ENCODE measurements around the gene BCAS4.
"Not testable (repeated sequence)": the region's sequence is repeated elsewhere in the genome, so short reads cannot be mapped to it uniquely, and the experiment has no call there.

The BCAS4 gene

DNA sequence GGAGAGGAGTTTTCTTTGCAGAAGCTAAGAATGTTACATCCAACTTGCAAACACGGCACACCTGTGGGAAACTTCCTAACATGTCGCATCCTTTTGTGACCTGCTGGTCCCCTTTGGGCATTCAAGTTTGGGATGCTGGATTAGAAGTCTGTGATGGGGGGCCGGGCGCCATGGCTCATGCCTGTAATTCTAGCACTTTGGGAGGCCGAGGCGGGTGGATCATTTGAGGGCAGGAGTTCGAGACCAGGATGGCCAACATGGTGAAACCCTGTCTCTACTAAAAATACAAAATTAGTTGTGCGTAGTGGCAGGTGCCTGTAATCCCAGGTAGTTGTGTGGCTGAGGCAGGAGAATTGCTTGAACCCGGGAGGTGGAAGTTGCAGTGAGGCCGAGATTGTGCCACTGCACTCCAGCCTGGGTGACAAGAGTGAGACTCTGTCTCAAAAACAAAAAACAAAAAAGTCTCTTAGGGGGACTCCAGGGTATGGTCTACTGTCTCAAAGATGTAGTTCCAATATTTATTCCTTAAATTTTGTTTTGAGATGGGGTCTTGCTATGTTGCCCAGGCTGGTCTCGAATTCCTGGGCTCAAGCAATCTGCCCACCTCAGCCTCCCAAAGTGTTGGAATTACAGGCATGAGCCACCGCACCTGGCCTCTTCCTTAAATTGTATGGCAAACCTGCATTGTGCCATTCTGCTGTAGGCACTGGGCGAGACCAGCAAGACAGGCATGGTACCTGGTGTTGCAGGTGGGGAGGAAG is 6.3 kb downstream of the BCAS4 start:
- not testable (repeated sequence) for DNase-seq

DNA sequence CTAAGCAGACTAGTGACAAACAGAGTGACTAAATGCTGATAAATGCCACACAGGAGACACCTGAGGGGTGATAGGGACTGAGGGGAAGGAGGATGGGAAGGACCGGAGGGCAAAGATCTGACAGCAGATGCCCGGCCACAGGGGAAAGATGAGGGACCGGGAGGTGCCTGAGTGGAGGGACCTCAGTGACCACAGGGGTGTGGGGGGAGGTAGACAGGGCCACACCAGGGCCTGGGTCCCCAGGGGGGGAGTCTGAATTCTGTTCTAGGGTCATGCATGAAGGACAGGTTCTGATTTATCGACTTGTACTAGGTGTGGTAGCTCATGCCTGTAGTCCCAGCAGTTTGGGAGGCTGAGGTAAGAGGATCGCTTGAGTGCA is 6.9 kb downstream of the BCAS4 start:
- DNase-seq: no peak

DNA sequence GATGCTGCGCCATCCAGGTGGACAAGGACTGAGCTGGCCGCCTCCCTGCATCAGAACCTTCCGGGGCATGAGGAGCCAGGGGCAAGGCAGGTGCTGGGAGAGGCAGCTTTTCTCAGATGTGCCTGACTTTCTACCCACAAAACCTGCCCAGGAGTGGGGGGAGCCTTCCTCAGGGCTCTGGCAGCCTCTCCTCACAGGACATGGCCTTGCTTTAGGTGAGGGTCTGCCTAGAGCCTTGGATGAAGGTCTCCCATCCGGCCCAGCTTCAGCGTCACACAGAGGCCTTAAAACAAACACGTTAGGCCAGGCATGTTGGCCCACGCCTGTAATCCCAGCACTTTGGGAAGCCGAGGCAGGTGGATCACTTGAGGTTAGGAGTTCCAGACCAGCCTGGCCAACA is 7.4 kb downstream of the BCAS4 start:
- no peak for DNase-seq

DNA sequence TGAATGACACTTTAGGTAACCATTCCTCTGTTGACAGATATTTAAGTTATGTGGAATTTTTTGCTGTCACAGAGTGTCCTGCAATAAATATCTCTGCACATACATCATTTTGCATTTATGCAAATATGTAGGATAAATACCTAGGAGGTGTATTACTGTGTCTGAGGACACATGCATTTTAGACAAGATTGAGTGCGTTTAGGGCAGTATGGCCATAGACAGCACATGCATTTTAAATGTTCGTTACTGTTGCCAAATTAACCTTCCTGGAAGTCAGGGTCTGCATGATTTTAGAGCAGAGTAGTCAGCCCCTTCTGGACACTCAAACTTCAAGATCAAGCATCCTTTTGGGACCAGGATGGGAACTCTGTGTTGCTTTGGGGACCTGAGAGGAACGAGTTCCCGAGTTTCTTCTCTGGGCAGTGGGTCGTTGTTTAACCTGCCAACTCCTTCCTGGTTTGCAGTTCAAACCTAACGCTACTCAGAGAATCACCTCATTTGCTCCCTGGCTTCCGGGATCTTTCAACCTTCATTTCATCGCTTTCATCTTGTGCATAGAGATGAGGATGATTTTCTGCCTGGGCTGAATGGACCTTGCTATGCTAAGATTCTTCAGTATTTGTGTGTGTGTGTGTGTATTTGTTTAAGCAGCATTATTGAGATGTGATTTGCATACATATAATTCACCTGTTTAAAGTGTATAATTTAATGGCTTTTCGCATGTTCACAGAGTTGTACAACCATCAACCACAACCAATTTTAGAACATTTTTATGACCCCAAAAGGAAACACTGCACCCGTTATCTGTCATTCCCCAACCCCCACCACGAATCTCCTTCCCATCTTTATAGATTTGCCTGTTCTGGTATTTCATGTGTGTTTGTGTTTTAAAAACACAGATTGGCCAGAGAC is 9.8 kb downstream of the BCAS4 start:
- DNase-seq: no peak

DNA sequence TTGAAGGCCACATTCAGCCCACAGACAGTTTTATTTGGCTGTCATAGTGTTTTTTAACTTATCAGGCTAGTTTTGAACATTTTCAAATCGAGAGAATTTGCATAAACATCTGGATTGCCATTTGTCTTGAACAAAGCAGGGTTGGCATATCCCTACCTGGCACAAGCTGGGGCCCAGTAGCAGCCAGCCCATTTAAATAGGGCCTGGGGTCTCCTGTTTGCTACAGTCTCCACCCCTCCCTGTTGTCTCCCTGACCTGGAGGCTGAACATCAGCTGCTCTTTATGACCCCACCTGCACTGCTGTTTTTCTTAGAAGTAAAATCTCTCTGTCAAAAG is 10.5 kb downstream of the BCAS4 start:
- DNase-seq: no peak

DNA sequence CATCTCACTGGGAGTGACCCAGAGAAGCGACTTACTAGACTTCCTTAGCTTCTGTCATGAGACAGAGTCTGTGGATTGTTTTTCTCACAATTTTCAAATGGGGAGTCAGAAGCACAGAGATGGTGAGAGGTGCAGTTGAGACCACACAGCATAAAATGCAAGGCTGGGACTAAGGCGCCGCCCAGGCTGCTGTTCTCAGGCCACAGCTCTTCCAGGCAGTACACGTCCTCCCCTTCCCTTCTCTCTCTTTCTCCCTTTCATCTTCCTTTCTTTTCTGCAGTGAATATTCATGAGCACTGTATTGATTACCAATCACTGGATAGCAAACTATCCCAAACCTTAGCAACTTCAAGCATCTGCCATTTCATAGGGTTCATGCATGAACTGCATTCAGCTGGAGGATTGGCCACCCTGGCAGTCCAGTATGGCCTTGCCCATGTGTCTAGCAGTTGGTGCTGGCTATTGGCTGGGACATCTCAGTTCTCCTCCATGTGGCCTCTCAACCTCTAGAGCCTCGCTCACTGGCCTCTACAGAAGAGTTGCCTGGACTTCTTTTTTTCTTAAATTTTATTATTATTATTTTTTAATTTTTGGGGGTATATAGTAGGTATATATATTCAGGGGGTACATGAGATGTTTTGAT is 11.4 kb downstream of the BCAS4 start:
- no peak for DNase-seq

DNA sequence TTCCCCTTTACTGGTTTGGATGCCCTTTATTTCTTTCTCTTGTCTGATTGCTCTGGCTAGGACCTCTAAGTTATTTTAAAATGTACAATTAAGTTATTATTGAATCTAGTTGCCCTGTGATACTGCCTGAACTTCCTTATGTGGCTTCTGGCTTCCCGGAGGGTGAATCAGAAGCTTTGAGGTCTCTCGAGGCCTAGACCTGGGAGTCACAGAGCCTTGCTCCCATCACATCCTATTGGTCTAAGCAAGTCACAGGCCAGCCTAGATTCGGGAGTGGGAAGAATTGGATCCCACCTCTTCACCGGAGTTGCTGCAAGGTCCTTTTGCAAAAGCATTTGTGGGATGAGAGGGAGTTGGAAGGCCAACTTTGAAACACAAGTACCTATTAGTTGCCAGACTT is 15.2 kb downstream of the BCAS4 start:
- DNase-seq: no peak

DNA sequence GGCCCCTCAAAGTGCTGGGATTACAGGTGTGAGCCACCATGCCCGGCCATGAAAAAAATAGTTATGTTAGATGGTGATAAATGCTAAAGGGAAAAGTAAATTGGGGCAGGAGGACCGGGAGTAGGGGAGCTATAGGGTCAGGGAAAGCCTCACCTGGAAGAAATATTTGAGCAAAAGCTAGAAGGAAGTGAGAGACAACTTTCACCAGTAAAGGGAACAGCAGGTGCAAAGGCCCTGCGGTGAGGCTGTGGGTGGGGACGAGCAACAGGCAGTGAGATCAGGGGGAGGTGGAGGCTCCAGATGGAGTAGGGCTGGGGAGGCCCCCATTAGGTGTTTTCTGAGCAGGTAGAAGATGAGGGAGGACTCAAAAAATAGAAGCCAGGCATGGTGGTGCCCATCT is 16.0 kb downstream of the BCAS4 start:
- no peak for DNase-seq

DNA sequence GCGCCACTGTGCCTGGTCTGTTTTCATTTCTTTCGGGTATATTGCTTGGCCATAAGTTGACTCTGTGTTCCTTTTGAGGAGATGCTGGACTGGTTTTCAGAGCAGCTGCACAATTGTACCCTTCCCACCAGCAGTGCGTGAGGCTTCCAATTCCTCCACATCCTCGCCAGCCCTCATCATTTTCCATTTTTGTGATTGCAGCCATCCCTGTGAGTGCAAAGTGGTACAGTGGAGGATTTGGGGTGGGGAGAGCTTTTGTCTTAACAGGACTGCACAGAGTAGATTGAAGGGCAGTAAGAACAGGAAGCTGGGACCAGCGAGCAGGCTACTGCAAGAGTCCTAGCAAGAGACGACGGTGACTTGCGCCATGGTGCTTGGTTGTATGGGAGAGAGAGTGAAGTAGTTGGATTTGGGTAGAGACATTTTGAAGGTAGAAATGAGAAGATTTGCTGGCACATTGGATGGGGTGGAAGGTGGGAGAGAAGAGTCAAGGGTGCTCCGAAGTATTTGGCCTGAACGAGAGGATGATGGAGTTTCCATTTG is 18.3 kb downstream of the BCAS4 start:
- no peak for DNase-seq

DNA sequence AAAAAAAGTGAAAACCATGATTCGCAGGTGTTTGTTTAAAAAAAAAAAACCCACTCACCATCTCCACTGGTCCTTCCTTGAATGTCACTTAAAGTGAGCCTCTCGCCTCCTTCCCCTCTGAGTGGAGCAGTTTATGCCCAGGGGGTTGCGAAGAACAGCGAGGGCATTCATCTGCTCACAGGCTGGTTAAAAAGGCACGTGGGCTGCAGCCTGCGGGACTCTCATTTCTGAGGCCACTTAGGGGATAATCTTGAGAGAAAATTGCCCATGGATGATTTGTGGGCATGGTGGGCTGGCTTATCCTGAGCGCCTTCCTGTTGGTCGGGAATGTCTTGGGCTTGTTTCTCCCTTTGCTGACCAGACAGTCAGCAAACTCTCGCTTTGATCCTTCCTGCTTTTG is 18.9 kb downstream of the BCAS4 start:
- no peak for DNase-seq

DNA sequence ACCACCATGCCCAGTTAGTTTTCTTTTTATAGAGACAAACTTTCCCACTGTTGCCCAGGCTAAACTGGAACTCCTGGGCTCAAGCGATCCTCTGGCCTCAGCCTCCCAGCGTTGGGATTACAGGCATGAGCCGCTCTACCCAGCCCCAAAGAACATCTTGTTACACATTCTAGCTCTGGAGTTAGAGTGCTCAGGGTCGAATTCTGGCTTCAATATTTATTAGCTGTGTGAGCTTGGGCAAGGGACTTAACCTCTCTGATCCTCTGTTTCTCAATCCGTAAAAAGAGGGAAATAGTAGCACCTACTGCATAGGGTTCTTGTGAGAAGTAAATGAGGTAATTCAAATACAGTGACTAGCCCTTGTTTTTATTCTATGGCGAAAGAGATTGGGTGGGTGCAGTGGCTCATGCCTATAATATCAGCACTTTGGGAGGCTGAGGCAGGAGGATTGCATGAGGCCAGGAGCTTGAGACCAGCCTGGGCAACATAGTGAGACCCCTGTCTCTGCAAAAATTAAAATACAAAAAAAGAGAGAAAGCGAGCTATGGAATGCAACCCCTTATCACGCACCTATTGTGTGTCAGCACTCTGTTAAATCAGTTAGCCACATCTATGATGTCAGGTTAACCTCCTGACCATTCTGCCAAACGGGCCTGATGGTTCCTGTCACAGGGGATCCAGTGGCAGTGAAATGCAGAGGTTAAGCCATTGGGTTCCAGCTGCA is 19.7 kb downstream of the BCAS4 start:
- DNase-seq: no peak

DNA sequence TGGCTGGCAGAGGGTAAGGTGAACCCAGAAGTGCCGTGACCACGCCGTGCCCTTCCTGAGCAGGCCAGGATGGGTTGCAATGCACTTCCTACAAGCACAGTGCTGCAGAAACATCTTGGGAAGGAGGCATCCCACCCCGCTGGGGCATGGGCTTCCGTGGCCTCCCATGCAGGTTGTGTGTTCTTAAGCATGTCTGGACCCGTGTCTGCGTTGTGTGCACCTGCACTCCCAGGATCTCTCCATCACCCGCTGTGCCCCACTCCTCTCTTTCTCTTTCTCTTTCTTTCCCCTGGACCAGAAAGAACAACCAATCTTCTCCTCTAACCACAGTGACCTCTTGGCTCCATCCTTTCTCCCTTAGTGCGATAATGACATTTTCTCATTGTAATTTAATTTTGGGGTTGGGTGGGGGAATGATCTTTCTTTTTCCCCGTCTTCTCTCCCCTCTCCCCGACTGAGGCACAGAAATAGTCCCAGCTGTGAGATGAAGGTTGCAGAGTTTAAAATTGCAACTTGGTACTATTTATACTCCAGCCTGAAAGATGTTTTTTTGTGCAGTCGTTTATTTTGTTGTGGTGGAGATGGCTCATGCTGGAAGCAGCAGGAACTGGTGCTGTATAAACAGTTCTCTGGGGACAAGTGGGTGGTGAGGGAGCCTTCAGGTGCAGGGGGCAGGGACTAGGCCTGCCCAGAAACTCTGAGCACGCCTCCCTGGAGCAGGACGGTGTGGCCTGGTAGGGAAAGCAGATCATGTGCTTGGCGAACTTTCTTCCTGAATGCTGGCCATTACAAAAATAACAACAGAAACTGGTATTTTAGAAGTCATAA is 20.5 kb downstream of the BCAS4 start:
- peak; percentile 57 for DNase-seq

DNA sequence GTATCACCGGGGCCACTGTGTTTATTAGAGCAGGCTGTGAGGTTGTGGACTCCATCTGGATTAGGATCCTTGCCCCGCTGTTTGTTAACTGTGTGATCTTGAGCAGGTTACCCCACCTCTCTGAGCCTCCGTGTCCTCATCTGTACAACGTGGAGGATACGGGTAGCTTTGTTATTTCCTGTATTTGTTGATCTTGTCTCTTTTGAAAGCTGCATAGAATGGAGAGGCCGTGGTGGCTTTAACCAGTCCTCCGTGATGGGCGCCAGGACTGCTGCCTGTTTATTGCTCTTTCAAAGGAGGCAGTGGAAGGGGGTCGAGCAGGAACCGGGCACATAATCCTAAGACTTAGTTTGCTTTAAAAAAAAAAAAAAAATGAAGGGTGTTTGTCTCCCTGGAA is 22.9 kb downstream of the BCAS4 start:
- DNase-seq: no peak

DNA sequence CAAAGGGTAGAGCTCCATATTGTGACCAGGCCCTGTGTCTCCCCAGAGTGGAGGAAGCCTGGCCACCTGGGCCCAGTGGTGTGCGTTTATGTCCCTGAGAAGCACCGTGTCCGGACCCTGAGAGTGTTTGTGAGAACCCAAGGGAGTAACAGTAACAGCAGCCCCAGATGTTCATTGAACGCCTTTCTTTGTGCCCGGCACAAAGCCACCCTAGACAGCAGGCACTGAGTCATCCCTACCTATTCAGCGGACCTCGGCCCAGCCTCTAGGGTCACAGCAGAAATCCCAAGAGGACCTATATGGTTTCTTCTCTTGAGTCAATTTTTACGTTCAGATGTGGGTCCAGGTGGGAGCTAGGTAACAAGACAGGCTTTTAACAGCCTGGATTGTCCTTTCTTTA is 24.5 kb downstream of the BCAS4 start:
- DNase-seq: no peak

DNA sequence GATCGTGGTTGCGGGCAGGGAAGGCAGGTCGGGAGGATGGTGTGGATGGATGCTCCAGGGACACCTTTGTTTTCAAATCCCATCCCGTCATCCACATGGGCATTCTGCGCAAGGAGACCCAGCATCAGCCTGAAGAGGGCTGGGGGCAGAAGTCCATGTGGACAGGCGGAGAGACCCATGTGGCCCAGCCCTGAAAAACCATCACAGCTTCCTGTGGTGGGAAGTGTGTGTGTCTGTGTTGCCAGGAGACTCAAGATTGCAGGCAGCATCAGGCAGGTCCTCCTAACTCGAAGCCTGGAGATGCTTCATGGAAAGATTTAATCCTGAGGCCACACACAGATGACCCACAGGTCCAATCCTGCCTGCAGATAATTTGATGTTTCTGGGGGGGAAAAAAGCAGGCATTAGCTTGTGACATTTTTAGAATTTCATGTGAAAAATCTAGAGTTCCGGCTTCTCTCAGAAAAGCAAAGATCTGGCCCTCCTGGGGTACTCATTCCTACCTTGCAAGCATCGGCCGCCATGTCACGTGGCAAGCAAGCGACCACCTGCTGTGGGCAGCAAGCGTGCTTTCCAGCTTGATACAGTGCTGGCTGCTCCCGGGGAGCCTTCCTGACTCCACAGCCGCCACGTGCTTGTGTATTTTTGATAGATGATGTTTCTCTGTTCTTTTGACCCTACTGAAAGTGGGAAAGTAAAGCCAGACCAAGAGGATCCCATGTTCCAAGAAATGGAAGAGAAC is 25.8 kb downstream of the BCAS4 start:
- no peak for DNase-seq

DNA sequence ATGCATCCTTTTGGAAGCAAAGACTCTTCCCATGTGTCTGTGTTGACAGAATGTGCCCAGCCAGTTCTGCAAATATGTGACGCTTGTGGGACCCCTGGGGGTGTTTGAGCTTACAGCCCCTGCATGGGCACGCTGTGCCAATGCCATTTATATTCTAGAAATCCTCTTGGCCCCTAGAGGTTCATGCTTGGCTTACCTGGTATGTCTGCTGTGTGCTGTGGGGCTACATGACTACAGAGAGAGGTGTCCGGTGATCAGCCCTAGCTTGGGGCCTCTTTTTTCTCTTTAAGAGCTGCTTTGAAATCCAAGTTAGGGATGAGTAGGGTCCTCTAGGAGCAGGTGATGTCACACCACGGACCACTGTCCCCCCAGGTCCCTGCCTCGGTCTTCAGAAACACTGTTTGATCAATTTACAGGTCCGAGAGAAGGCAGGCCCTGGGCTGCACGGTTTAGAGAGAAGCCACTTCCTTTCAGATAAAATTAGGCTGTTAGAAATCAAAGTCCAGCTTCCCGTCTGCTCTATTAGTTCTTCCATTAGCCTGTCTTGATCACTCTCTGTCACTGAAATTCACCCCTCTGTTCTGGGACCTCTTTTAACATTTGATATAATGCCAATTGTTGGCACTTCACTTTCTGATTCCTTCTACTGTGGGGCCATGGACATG is 26.5 kb downstream of the BCAS4 start:
- DNase-seq: no peak

DNA sequence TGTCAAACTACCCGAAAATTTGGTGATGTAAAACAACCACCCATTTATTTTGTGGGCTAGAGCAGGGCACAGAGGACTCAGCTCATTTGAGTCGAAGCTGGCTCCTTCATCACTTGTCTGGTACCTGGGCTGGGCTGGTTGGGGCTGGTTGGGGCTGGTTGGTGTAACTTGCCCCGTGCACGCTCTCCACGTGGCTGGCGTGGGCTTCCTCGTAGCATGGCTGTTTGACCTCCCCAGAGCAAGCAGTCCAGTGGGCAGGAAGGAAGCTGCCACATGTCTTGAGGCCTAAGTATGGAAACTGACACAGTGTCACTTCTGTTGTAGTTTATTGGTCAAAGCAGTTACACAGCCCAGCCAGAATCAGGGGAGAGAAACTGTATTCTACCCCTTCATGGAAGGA is 27.1 kb downstream of the BCAS4 start:
- no peak for DNase-seq

DNA sequence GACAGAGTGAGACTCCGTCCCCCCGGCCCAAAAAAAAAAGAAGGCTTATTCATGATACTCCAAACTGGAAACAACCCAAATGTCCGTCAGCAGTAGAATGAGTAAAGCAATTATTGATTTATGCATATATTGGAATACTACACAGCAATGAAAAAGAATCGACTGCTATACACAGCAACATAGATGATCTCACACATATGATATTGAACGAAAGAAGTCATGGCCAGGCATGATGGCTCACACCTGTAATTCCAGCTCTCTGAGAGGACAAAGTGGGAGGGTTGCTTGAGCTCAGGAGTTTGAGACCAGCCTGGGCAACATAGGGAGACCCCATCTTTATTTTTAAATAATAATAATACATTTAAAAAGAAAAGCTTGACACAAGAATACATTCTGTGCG is 28.5 kb downstream of the BCAS4 start:
- no peak for DNase-seq

DNA sequence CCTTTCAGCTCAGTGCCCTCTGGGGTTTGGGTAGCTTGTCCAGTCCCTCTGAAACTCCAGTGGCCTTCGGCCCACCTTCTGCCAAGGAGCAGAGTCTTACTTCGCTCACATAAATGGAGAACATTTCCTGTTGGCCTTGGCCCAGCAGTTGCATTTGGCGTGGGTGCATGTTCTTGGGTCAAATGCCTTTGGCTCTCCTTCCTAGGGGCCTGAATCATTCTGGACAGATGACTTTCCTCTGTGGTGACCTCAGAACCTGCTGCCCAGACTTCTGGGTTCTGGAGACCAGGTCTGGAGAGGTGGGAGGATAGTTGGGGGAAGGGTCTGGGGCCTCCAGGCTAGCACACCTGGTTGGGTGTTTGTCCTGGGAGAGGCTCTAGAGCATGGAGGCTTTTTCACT is 29.3 kb downstream of the BCAS4 start:
- DNase-seq: no peak

DNA sequence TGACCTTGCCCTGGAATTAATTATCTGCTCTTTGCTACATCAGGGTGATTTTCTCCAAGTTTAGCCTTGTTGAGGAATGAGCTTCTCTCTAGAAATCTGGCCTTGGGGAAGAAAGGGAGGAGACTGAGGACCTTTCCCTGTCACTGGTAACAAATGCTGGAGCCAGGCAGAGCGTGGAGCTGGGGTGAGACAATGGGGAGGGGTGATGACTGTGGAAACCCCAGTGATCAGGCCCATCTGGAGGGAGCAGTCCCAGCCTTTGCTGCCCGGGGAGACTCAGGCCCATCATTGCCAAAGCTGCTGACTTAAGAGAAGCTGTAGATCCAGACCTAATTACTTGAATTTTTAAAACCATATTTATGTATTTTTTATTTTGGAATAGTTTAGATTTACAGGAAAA is 31.3 kb downstream of the BCAS4 start:
- DNase-seq: no peak
